Skeletal muscle tissue (tissue), 4 donors: Measurements from ENCODE around the gene CENPU. TPM values are rescaled to one million over a fixed set of nuclear protein-coding genes. Genes with fewer than 3 reads are reported as not detected.

Experiments used
- H3K27ac ChIP-seq: one replicate; pipeline ENCODE4 v1.7.0; 2013; ENCODE audit warnings: mild to moderate bottlenecking, low read depth, low read length, inconsistent platforms
- H3K27me3 ChIP-seq, 3 donors: one replicate each; pipeline ENCODE4 v1.7.0; 2013; ENCODE audit warnings: low read length in 3 of 3; ENCODE audit not compliant: control insufficient read depth in 3 of 3, insufficient read depth in 3 of 3
- H3K36me3 ChIP-seq, 3 donors: one replicate each; pipeline ENCODE4 v1.7.0; 2013; ENCODE audit warnings: low read length in 3 of 3; ENCODE audit not compliant: control insufficient read depth in 3 of 3, insufficient read depth in 3 of 3
- H3K4me1 ChIP-seq, 3 donors: one replicate each; pipeline ENCODE4 v1.7.0; 2013; ENCODE audit warnings: low read length in 3 of 3, mild to moderate bottlenecking in 3 of 3; ENCODE audit not compliant: control insufficient read depth in 3 of 3, insufficient read depth in 3 of 3
- H3K4me3 ChIP-seq, 3 donors: one replicate each; pipeline ENCODE4 v1.7.0; 2013; ENCODE audit warnings: low read length in 3 of 3
- H3K9ac ChIP-seq, 3 donors: one replicate each; pipeline ENCODE4 v1.7.0; 2013; ENCODE audit warnings: low read length in 3 of 3, mild to moderate bottlenecking in 3 of 3, moderate library complexity in 2 of 3, low read depth in 1 of 3
- H3K9me3 ChIP-seq, 3 donors: one replicate each; pipeline ENCODE4 v1.7.0; 2013; ENCODE audit warnings: low read length in 3 of 3; ENCODE audit not compliant: control insufficient read depth in 3 of 3
- total RNA-seq: library from RNA; depleted of rRNA; stranded (reverse); fragments of >200 nt; gene quantifications from one replicate; pipeline ENCODE4 v1.2.3, GENCODE V29; 2014
- donor health status: Osteomylitis.

Gene CENPU
- total RNA-seq, 1 donor from 2014 or later = 6.8 TPM

GRCh38 chr4:184719407-184719806, 14.5 kb downstream of the CENPU start:
- Histone ChIP-seq H3K27me3 (no peaks in the 10 kb centered on the region), H3K9me3 (peaks cover 0 to 3% (median 0%) of the 10 kb centered on the region in 3 donors), H3K4me3 (no peak overlapping the region), H3K36me3 (no peaks in the 10 kb centered on the region), H3K27ac (no peak overlapping the region), H3K9ac (no peak overlapping the region), H3K4me1 (no peaks in the 10 kb centered on the region)

- Histone ChIP-seq H3K9me3 (no peaks in the 10 kb centered on the region), H3K9ac (no peak overlapping the region), H3K27ac (no peak overlapping the region), H3K4me1 (no peaks in the 10 kb centered on the region), H3K36me3 (no peaks in the 10 kb centered on the region), H3K27me3 (no peaks in the 10 kb centered on the region), H3K4me3 (no peak overlapping the region)
Measured at GRCh38 chr4:184715526-184715925, 18.4 kb downstream of the CENPU start.

GRCh38 chr4:184713887-184714286, 20.0 kb downstream of the CENPU start:
- Histone ChIP-seq H3K36me3 (no peaks in the 10 kb centered on the region), H3K27me3 (no peaks in the 10 kb centered on the region), H3K9me3 (no peaks in the 10 kb centered on the region), H3K4me1 (no peaks in the 10 kb centered on the region), H3K4me3 (no peak overlapping the region), H3K27ac (no peak overlapping the region), H3K9ac (no peak overlapping the region)

GRCh38 chr4:184712322-184712721, 21.6 kb downstream of the CENPU start:
- Histone ChIP-seq H3K4me3 (no peak overlapping the region), H3K4me1 (no peaks in the 10 kb centered on the region), H3K27me3 (no peaks in the 10 kb centered on the region), H3K27ac (no peak overlapping the region), H3K36me3 (no peaks in the 10 kb centered on the region), H3K9me3 (no peaks in the 10 kb centered on the region), H3K9ac (no peak overlapping the region)

- Histone ChIP-seq H3K27me3 (no peaks in the 10 kb centered on the region), H3K4me1 (no peaks in the 10 kb centered on the region), H3K9me3 (no peaks in the 10 kb centered on the region), H3K4me3 (no peak overlapping the region), H3K36me3 (no peaks in the 10 kb centered on the region), H3K27ac (no peak overlapping the region), H3K9ac (no peak overlapping the region)
Measured at GRCh38 chr4:184706453-184706852, 27.4 kb downstream of the CENPU start.

- Histone ChIP-seq H3K4me1 (no peaks in the 10 kb centered on the region), H3K9me3 (no peaks in the 10 kb centered on the region), H3K9ac (no peak overlapping the region), H3K27me3 (no peaks in the 10 kb centered on the region), H3K4me3 (no peak overlapping the region), H3K27ac (no peak overlapping the region), H3K36me3 (no peaks in the 10 kb centered on the region)
Measured at GRCh38 chr4:184705692-184706091, 28.2 kb downstream of the CENPU start.

- H3K27ac ChIP-seq = no peak overlapping the region
- no peak overlapping the region for H3K9ac ChIP-seq
- no peaks in the 10 kb centered on the region for H3K4me1 ChIP-seq
Measured at GRCh38 chr4:184702114-184702513, 31.8 kb downstream of the CENPU start.

GRCh38 chr4:184699941-184700340, 34.0 kb downstream of the CENPU start:
- Histone ChIP-seq H3K4me3 (no peak overlapping the region), H3K36me3 (peaks cover 0 to 5% (median 2%) of the 10 kb centered on the region in 3 donors), H3K27ac (no peak overlapping the region), H3K9me3 (no peaks in the 10 kb centered on the region), H3K4me1 (no peaks in the 10 kb centered on the region), H3K27me3 (no peaks in the 10 kb centered on the region), H3K9ac (no peak overlapping the region)

More at GRCh38 chr4:184702114-184702513, 31.8 kb downstream of the CENPU start:
- Histone ChIP-seq H3K4me3 (no peak overlapping the region), H3K9me3 (no peaks in the 10 kb centered on the region), H3K27me3 (no peaks in the 10 kb centered on the region), H3K36me3 (no peaks in the 10 kb centered on the region)

GRCh38 chr4:184697956-184698355, 35.9 kb downstream of the CENPU start:
- H3K9me3 ChIP-seq = no peaks in the 10 kb centered on the region
- peaks cover 0 to 15% (median 15%) of the 10 kb centered on the region in 3 donors for H3K36me3 ChIP-seq
- H3K4me1 ChIP-seq = no peaks in the 10 kb centered on the region
- no peak overlapping the region for H3K4me3 ChIP-seq
- H3K9ac ChIP-seq = no peak overlapping the region
- no peak overlapping the region for H3K27ac ChIP-seq
- H3K27me3 ChIP-seq = no peaks in the 10 kb centered on the region

- Histone ChIP-seq H3K27me3 (no peaks in the 10 kb centered on the region), H3K27ac (no peak overlapping the region), H3K9me3 (no peaks in the 10 kb centered on the region), H3K4me1 (no peaks in the 10 kb centered on the region), H3K36me3 (peaks cover 0 to 20% (median 19%) of the 10 kb centered on the region in 3 donors), H3K9ac (no peak overlapping the region), H3K4me3 (no peak overlapping the region)
Measured at GRCh38 chr4:184695178-184695896, 38.6 kb downstream of the CENPU start.
